ENCODE measurements around the gene DNAJC3.

GRCh38 chr13:95784161-95784899, 107.4 kb downstream of the DNAJC3 start:
- TF ChIP-seq ZFX (IDR thresholded peaks at IDR 0.05), result no peak
- TF ChIP-seq, protein P1, sequence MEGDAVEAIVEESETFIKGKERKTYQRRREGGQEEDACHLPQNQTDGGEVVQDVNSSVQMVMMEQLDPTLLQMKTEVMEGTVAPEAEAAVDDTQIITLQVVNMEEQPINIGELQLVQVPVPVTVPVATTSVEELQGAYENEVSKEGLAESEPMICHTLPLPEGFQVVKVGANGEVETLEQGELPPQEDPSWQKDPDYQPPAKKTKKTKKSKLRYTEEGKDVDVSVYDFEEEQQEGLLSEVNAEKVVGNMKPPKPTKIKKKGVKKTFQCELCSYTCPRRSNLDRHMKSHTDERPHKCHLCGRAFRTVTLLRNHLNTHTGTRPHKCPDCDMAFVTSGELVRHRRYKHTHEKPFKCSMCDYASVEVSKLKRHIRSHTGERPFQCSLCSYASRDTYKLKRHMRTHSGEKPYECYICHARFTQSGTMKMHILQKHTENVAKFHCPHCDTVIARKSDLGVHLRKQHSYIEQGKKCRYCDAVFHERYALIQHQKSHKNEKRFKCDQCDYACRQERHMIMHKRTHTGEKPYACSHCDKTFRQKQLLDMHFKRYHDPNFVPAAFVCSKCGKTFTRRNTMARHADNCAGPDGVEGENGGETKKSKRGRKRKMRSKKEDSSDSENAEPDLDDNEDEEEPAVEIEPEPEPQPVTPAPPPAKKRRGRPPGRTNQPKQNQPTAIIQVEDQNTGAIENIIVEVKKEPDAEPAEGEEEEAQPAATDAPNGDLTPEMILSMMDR (conservative IDR thresholded peaks at IDR 0.05), result no peak

Measured in C4-2B (cell line).